Adrenal gland (tissue), 12 donors: ENCODE measurements around the gene TMEM40. TPM values are rescaled to one million over a fixed set of nuclear protein-coding genes. Genes with fewer than 3 reads are reported as not detected.

Experiments used
- DNase-seq, 7 donors: peaks; one replicate each; pipeline ENCODE4 v3.0.0-alpha.2; 2019 to 2020
- H3K27ac ChIP-seq, 5 donors: fragments of 200-600 bp; sonication (generic) in 4 of 5; 1 replicate in 3 of 5; 2 replicates in 2 of 5; pipeline versions ENCODE4 v1.5.1 to v1.8.0; 2016 to 2020; ENCODE audit warnings: mild to moderate bottlenecking in 1 of 5
- H3K27me3 ChIP-seq: fragments of 200-600 bp; 2 replicates; pipeline ENCODE4 v1.8.0; 2021
- H3K36me3 ChIP-seq, 2 donors: fragments of 200-600 bp; replicated peaks in 1 of 2; 1 replicate in 1 of 2; 2 replicates in 1 of 2; pipeline versions ENCODE4 v1.5.1 to v1.8.0; 2018 to 2022
- H3K4me1 ChIP-seq, 2 donors: fragments of 200-600 bp; replicated peaks in 1 of 2; 1 replicate in 1 of 2; 2 replicates in 1 of 2; pipeline versions ENCODE4 v1.5.1 to v1.8.0; 2018 to 2021
- H3K4me3 ChIP-seq, 4 donors: fragments of 200-600 bp; sonication (generic) in 3 of 4; one replicate each; pipeline ENCODE4 v1.5.1; 2016 to 2018
- H3K9me3 ChIP-seq, 3 donors: fragments of 200-600 bp; sonication (generic) in 1 of 3; replicated peaks in 1 of 3; 1 replicate in 2 of 3; 2 replicates in 1 of 3; pipeline versions ENCODE4 v1.5.1 to v1.8.0; 2016 to 2021
- CTCF ChIP-seq, 6 experiments: fragments of 450-650 bp in 4 of 6; fragments of 200-600 bp in 2 of 6; sonication (generic) in 1 of 6; IDR thresholded peaks; 1 replicate in 5 of 6; 2 replicates in 1 of 6; pipeline versions ENCODE4 v1.5.1 to v1.8.0; 2016 to 2021; ENCODE audit warnings: antibody characterized with exemption in 6 of 6, mild to moderate bottlenecking in 2 of 6, moderate library complexity in 1 of 6
- POLR2A ChIP-seq, 2 donors: fragments of 450-650 bp; IDR thresholded peaks; one replicate each; pipeline ENCODE4 v1.6.1; 2017; ENCODE audit warnings: antibody characterized with exemption in 2 of 2, mild to moderate bottlenecking in 2 of 2, moderate library complexity in 1 of 2
- WGBS, 4 donors: extraction: QIAGEN DNeasy Blood & Tissue Kit in 2 of 4; methylation state at CpG; one replicate each; pipeline versions ENCODE4 v1.1.5 to v1.1.7; 2013 to 2017; 5-methylcytosine and 5-hydroxymethylcytosine counted together
- intact Hi-C, 2 donors: fragments of 100-400 bp; cut with DNase I; formaldehyde crosslinking; loops; one replicate each; pipeline versions ENCODE4 v1.14.1 to v1.15.0; 2022 to 2023
- polyA plus RNA-seq, 3 donors: library from polyadenylated mRNA; stranded (reverse); fragments of 200-250 nt in 2 of 3; fragments of 350-450 nt in 1 of 3; fragmentation: Illumina TruSeq in 1 of 3; extraction: RNeasy Lipid Tissue Mini Kit (QIAGEN cat#74804) in 1 of 3; gene quantifications; one replicate each; pipeline ENCODE4 v1.2.3, GENCODE V29; 2013 to 2014
- total RNA-seq, 9 donors: library from RNA; depleted of rRNA in 4 of 9; stranded (reverse); fragments of >200 nt in 4 of 9; fragments of 120-200 nt in 1 of 9; fragmentation: NEBNext Ultra II Directional in 1 of 9; extraction: Animal tissue kit (Norgen Biotek cat#: 25700) in 1 of 9; gene quantifications; one replicate each; pipeline versions ENCODE4 v1.1.0 to v1.2.4, GENCODE V29; 2013 to 2023
- donor health status: healthy with polysubstance abuse.
- donor health status: Bipolar disorder and iron deficiency.
- donor health status: DM: yes; HTN: yes; CAD: no.
- donor health status: DM: no; HTN: no; CAD: no.
- donor health status: DM: no; HTN: no; CAD: no.
- donor health status: DM: yes; HTN: yes; CAD: no.

Gene TMEM40
- total and polyA plus RNA-seq, 12 donors = 0.17 to 1.5 (median 1.00) TPM; not detected in 8

GRCh38 chr3:12752809-12753208 lies 6.2 kb downstream of the TMEM40 start:
- H3K27me3 ChIP-seq = no peaks in the 10 kb centered on the region
- 88 to 98% (median 92%) methylated on average over 2 of the region's 2 CpGs for WGBS, 4 donors
- intact Hi-C loops = no loop called here
- H3K9me3 ChIP-seq = no peaks in the 10 kb centered on the region
- H3K4me1 ChIP-seq = peaks cover 0 to 8% of the 10 kb centered on the region in 2 donors
- DNase-seq = no peak
- H3K27ac ChIP-seq = no peak overlapping the region
- H3K36me3 ChIP-seq = no peaks in the 10 kb centered on the region
- H3K4me3 ChIP-seq = no peak overlapping the region
- TF ChIP-seq CTCF (IDR thresholded peaks at IDR 0.05) (no peak), POLR2A (IDR thresholded peaks at IDR 0.05) (no peak)

- no peak for DNase-seq
- H3K4me3 ChIP-seq = no peak overlapping the region
- intact Hi-C loops = no loop called here
- H3K9me3 ChIP-seq = no peaks in the 10 kb centered on the region
- WGBS, 4 donors = 57 to 65% (median 60%) methylated on average over 3 of the region's 3 CpGs
- no peaks in the 10 kb centered on the region for H3K27me3 ChIP-seq
- peaks cover 0 to 8% of the 10 kb centered on the region in 2 donors for H3K4me1 ChIP-seq
- no peaks in the 10 kb centered on the region for H3K36me3 ChIP-seq
- TF ChIP-seq CTCF (IDR thresholded peaks at IDR 0.05) (no peak), POLR2A (IDR thresholded peaks at IDR 0.05) (no peak)
- no peak overlapping the region for H3K27ac ChIP-seq
Measured at GRCh38 chr3:12752102-12752501, 7.0 kb downstream of the TMEM40 start.

GRCh38 chr3:12751571-12751970 lies 7.5 kb downstream of the TMEM40 start:
- no peaks in the 10 kb centered on the region for H3K27me3 ChIP-seq
- no peak overlapping the region for H3K4me3 ChIP-seq
- no peaks in the 10 kb centered on the region for H3K36me3 ChIP-seq
- intact Hi-C loops = no loop called here
- no peak for DNase-seq
- WGBS, 4 donors = 91 to 94% (median 93%) methylated on average over 5 of the region's 5 CpGs
- TF ChIP-seq POLR2A (IDR thresholded peaks at IDR 0.05) = no peak
- no peak for TF ChIP-seq CTCF (IDR thresholded peaks at IDR 0.05)
- H3K27ac ChIP-seq = no peak overlapping the region
- H3K4me1 ChIP-seq = peaks cover 0 to 8% of the 10 kb centered on the region in 2 donors
- no peaks in the 10 kb centered on the region for H3K9me3 ChIP-seq

- H3K4me1 ChIP-seq = peaks cover 0 to 8% of the 10 kb centered on the region in 2 donors
- H3K4me3 ChIP-seq = no peak overlapping the region
- no peaks in the 10 kb centered on the region for H3K36me3 ChIP-seq
- H3K27me3 ChIP-seq = no peaks in the 10 kb centered on the region
- TF ChIP-seq CTCF (IDR thresholded peaks at IDR 0.05) (no peak), POLR2A (IDR thresholded peaks at IDR 0.05) (no peak)
- no peaks in the 10 kb centered on the region for H3K9me3 ChIP-seq
- intact Hi-C loops = no loop called here
- peak in 2 of 7 donors; percentile 15 to 24 for DNase-seq
- 63 to 75% (median 69%) methylated on average over 4 of the region's 4 CpGs for WGBS, 4 donors
- no peak overlapping the region for H3K27ac ChIP-seq
Measured at GRCh38 chr3:12750658-12751071, 8.4 kb downstream of the TMEM40 start.
